ENCODE results near the gene CEP295NL.
A peak's percentile ranks its signal among the peaks of the same experiment; 100 is the strongest.

CEP295NL gene

DNA sequence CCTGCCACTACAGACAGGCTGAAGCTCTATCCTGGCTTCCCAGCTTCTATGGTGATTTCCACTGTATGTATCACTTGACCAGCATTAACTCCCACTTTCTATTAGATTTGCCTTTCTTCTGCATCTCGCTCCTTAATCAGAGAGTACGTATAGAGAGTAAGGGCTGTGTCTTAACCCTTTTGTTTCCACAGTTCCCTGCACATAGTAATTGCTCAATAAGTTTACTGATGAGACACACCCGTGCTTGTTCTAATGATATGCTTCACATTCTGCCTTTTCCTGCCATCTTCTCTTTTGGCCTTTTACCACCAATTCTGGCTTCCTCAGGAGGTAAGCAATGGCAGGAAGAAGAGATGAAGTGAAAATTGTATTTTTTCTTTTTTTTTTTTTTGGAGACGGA is 41.8 kb downstream of the CEP295NL start:
- DNase-seq: no peak

GRCh38 chr17:78859051-78859450 is 44.0 kb downstream of the CEP295NL start:
- no peak for DNase-seq

- no peak for DNase-seq
Observed at GRCh38 chr17:78857266-78857665, 45.7 kb downstream of the CEP295NL start.

- no peak for DNase-seq
Observed at GRCh38 chr17:78855561-78856165, 47.3 kb downstream of the CEP295NL start.

GRCh38 chr17:78854508-78854907 is 48.5 kb downstream of the CEP295NL start:
- no peak for DNase-seq

- no peak for DNase-seq
Observed at GRCh38 chr17:78853926-78854394, 49.0 kb downstream of the CEP295NL start.

DNA sequence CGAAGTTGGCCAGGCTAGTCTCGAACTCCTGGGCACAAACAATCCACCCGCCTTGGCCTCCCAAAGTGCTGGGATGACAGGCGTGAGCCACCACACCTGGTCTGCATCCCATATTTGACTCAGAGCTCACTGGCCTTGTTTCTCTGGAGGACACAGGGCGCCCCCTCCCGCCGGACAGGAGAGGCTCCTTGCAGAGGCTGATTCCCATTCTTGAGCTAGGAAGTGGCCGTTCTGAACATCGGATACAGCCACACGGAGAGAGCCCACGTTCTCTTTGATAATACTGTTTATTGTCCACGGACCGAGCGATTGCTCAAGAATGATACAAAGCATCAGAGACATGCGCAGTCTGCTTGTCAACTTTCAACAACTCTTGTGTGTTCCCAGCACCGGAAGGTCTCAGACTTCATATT is 50.3 kb downstream of the CEP295NL start:
- no peak for DNase-seq

DNA sequence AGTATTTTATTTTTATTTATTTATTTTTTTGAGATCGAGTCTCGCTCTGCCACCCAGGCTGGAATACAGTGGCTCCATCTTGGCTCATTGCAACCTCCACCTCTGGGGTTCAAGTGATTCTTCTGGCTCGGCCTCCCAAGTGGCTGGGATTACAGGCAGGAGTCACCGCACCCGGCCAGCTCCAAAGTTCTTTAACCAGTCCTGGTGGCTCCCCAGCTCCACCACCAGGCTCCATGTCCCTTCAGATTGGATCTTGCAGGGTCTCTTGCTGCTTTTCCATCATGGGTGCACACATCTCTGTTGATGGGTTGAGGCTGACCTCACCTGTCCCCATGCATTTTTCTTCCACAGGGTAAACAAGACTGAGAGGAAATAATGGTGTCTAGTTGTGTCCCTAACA is 54.0 kb downstream of the CEP295NL start:
- no peak for DNase-seq

GRCh38 chr17:78847052-78847451 is 55.9 kb downstream of the CEP295NL start:
- DNase-seq: no peak

DNA sequence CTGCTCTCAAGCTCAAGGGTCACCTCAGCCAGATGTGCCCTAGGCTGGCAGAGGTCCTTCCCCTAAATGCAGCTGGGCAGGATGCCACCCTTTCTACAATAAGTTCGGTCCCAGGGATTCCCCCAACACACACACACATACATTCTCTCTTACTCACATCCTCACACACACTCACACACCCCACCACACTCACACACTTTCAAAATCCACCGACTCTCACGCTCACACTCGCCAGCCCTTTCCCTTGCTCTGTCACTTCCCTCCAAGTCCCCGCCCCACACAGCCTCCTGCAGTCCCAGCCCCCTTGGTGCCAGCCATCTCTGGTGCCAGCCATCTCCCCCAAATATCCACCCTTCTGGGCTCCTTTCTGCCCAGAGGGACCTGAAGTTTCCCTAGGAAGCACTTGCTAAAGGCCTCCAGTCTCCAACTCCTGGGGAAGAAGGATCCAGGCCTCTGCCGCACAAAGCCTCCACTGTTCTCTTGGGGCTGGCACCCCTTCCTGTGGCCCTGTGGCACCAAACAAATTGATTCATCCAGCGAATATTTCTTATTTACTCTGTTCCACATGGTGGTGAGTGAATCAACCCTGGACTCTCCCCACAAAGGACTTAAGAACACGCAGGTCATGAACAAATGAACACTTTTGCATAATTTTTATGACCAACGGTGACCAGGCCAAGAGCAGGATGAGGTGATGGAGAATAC is 58.5 kb downstream of the CEP295NL start:
- no peak for DNase-seq

GRCh38 chr17:78842881-78843565 is 60.0 kb downstream of the CEP295NL start:
- peak in 1 of 2 experiments; percentile 38 for DNase-seq

GRCh38 chr17:78840780-78841611 is 62.0 kb downstream of the CEP295NL start, which contains the start of gene USP36:
USP36 (minus strand) TSS chr17:78840814; CDS start chr17:78836363, 4,451 bp downstream.
- peak; percentile 100 for DNase-seq

Measured in NCI-H1930 (cell line).